ENCODE results near the gene NEB. TPM values are rescaled to one million over a fixed set of nuclear protein-coding genes. Genes with fewer than 3 reads are reported as not detected.

NEB gene, protein sequence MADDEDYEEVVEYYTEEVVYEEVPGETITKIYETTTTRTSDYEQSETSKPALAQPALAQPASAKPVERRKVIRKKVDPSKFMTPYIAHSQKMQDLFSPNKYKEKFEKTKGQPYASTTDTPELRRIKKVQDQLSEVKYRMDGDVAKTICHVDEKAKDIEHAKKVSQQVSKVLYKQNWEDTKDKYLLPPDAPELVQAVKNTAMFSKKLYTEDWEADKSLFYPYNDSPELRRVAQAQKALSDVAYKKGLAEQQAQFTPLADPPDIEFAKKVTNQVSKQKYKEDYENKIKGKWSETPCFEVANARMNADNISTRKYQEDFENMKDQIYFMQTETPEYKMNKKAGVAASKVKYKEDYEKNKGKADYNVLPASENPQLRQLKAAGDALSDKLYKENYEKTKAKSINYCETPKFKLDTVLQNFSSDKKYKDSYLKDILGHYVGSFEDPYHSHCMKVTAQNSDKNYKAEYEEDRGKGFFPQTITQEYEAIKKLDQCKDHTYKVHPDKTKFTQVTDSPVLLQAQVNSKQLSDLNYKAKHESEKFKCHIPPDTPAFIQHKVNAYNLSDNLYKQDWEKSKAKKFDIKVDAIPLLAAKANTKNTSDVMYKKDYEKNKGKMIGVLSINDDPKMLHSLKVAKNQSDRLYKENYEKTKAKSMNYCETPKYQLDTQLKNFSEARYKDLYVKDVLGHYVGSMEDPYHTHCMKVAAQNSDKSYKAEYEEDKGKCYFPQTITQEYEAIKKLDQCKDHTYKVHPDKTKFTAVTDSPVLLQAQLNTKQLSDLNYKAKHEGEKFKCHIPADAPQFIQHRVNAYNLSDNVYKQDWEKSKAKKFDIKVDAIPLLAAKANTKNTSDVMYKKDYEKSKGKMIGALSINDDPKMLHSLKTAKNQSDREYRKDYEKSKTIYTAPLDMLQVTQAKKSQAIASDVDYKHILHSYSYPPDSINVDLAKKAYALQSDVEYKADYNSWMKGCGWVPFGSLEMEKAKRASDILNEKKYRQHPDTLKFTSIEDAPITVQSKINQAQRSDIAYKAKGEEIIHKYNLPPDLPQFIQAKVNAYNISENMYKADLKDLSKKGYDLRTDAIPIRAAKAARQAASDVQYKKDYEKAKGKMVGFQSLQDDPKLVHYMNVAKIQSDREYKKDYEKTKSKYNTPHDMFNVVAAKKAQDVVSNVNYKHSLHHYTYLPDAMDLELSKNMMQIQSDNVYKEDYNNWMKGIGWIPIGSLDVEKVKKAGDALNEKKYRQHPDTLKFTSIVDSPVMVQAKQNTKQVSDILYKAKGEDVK (N-terminal part only)
- total RNA-seq = under 1 TPM; 0.58 to 0.65 TPM

DNA sequence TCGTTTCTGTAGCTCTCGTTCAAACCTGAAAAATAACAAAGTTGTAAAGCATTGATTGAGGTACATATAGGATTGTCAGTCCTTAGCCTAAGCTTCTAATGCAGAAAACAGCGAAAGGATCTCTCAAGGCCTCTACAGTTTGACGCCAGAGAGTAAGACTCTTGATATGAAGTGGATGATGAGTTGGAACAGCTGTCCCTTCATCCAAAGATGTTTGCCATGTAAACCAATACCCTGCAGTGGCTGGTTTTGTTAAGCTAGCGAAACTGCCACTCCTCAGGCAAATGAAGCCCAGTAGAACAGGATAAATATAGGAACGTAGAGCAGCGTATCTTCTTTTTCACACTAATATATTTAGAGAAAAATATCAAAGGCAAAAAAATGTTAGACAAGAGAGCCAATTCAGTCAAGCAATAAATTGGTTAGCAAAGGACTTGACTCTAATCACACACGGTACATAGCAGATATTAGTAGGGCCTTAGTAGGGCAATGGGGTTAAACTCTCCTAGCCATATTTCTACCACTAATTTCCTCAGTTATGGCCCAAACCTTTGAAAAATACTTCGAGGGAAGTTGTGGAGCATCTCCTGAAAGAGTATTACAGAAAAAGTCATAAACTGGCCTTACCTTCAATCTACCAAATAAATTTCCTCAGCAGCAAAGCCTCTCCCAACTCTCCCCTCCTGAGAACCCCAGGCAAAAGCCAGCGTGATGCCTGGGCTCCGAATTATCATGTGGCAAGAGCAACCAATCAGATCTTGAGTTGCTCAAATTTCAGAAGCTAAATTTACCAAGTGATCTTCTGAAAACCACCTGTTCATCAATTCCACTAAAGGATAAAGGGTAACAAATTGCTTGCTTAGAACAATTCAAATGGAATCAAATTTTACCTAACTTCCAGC is at the start of gene NEB:
Gene NEB, minus strand, starts transcription at position 706 of the 902 bp plus-strand sequence. CDS start 1,320 bp downstream, outside the sequence.

Other genes with a start within 250 kb of the NEB start
- 10 to 100 TPM; 50.9 to 54.8 TPM for gene ARL5A, start 93.9 kb upstream of the NEB start, total RNA-seq